GM23338 (cell line): Measurements from ENCODE around the gene UMOD. TPM values are rescaled to one million over a fixed set of nuclear protein-coding genes. Genes with fewer than 3 reads are reported as not detected.

Experiments
- ATAC-seq: fragments of 200-7000 bp; cut with Tn5 transposase; 3 replicates; pipeline ENCODE4 v1.9.1; 2020
- DNase-seq: peaks from one replicate; pipeline ENCODE4 v3.0.0-alpha.2; 2015; ENCODE audit warnings: low spot score
- H2AFZ ChIP-seq: fragments of 200-600 bp; sonication (generic); 2 replicates; pipeline ENCODE4 v1.8.0; 2016; ENCODE audit warnings: antibody characterized with exemption, mild to moderate bottlenecking, moderate library complexity
- H3F3A ChIP-seq: fragments of 200-600 bp; sonication (generic); replicated peaks from 2 replicates; pipeline ENCODE4 v1.8.0; 2017; ENCODE audit warnings: antibody characterized with exemption, mixed run types, low read depth
- H3K27ac ChIP-seq: fragments of 200-600 bp; sonication (generic); 2 replicates; pipeline ENCODE4 v1.6.1; 2016; ENCODE audit warnings: low read depth
- H3K27me3 ChIP-seq: fragments of 200-600 bp; sonication (generic); 2 replicates; pipeline ENCODE4 v1.8.0; 2016; ENCODE audit warnings: mild to moderate bottlenecking, mixed run types, moderate library complexity; ENCODE audit not compliant: insufficient read depth
- H3K36me3 ChIP-seq: fragments of 200-600 bp; sonication (generic); 2 replicates; pipeline ENCODE4 v1.8.0; 2016; ENCODE audit warnings: mild to moderate bottlenecking; ENCODE audit not compliant: insufficient read depth
- H3K4me1 ChIP-seq: fragments of 200-600 bp; sonication (generic); 2 replicates; pipeline ENCODE4 v1.8.0; 2016; ENCODE audit warnings: mild to moderate bottlenecking, moderate library complexity; ENCODE audit not compliant: insufficient read depth
- H3K4me2 ChIP-seq: fragments of 200-600 bp; sonication (generic); 2 replicates; pipeline ENCODE4 v1.7.1; 2017; ENCODE audit warnings: mixed run types
- H3K4me3 ChIP-seq: fragments of 200-600 bp; sonication (generic); 2 replicates; pipeline ENCODE4 v1.6.1; 2016; ENCODE audit warnings: mixed run types
- H3K79me2 ChIP-seq: fragments of 200-600 bp; sonication (generic); replicated peaks from 2 replicates; pipeline ENCODE4 v1.8.0; 2017; ENCODE audit warnings: mild to moderate bottlenecking; ENCODE audit not compliant: insufficient read depth
- H3K9me2 ChIP-seq: fragments of 200-600 bp; sonication (generic); 2 replicates; pipeline ENCODE4 v1.8.0; 2017; ENCODE audit not compliant: insufficient read depth
- H4K20me1 ChIP-seq: fragments of 200-600 bp; sonication (generic); replicated peaks from 2 replicates; pipeline ENCODE4 v1.8.0; 2017; ENCODE audit warnings: mild to moderate bottlenecking; ENCODE audit not compliant: insufficient read depth
- H3K27ac Mint-ChIP-seq: 2 replicates; pipeline ENCODE4 v1.8.0; 2020; ENCODE audit warnings: inconsistent platforms, mild to moderate bottlenecking, moderate library complexity, mixed read lengths
- H3K27me3 Mint-ChIP-seq: 3 replicates; pipeline ENCODE4 v1.8.0; 2022; ENCODE audit warnings: low read depth, mild to moderate bottlenecking, moderate library complexity, mixed read lengths, inconsistent platforms; ENCODE audit not compliant: insufficient read depth, poor library complexity
- H3K36me3 Mint-ChIP-seq: 3 replicates; pipeline ENCODE4 v1.8.0; 2021; ENCODE audit warnings: low read depth, mild to moderate bottlenecking, inconsistent platforms, moderate library complexity, mixed read lengths
- H3K4me1 Mint-ChIP-seq: 3 replicates; pipeline ENCODE4 v1.8.0; 2020; ENCODE audit warnings: mild to moderate bottlenecking, inconsistent platforms, mixed read lengths
- H3K4me3 Mint-ChIP-seq: 3 replicates; pipeline ENCODE4 v1.8.0; 2021; ENCODE audit warnings: moderate library complexity, mild to moderate bottlenecking, inconsistent platforms, mixed read lengths
- H3K9me3 Mint-ChIP-seq: 3 replicates; pipeline ENCODE4 v1.8.0; 2020; ENCODE audit warnings: moderate library complexity, mild to moderate bottlenecking, inconsistent platforms, mixed read lengths
- CTCF ChIP-seq, 2 experiments: fragments of 200-600 bp in 1 of 2; sonication (generic) in 1 of 2; conservative IDR thresholded peaks; 2 replicates each; pipeline versions ENCODE4 v1.5.1 to v1.6.1; 2016 to 2017; ENCODE audit warnings: antibody characterized with exemption in 2 of 2, low read depth in 2 of 2, mild to moderate bottlenecking in 2 of 2, moderate library complexity in 1 of 2
- EZH2phosphoT487 ChIP-seq: fragments of 200-600 bp; sonication (generic); IDR thresholded peaks from one replicate; pipeline ENCODE4 v1.8.1; 2018; ENCODE audit warnings: antibody characterized with exemption; ENCODE audit not compliant: unreplicated experiment
- NANOG ChIP-seq: IDR thresholded peaks from 2 replicates; pipeline ENCODE4 v1.6.1; 2016; ENCODE audit warnings: antibody characterized with exemption, borderline replicate concordance
- POLR2AphosphoS5 ChIP-seq: IDR thresholded peaks from 2 replicates; pipeline ENCODE4 v1.6.1; 2016; ENCODE audit warnings: antibody characterized with exemption, low read depth
- REST ChIP-seq: IDR thresholded peaks from one replicate; pipeline ENCODE4 v1.6.1; 2018; ENCODE audit warnings: antibody characterized with exemption; ENCODE audit not compliant: unreplicated experiment
- STAT1 ChIP-seq: IDR thresholded peaks from one replicate; pipeline ENCODE4 v1.6.1; 2016; ENCODE audit warnings: antibody characterized with exemption; ENCODE audit not compliant: unreplicated experiment
- ZNF114 ChIP-seq: fragments of 250-450 bp; sonication (Bioruptor Pico); IDR thresholded peaks from 2 replicates; pipeline ENCODE4 v1.5.0; 2020; ENCODE audit warnings: mild to moderate bottlenecking, moderate library complexity
- ZNF331 ChIP-seq: fragments of 250-450 bp; sonication (Bioruptor Pico); IDR thresholded peaks from 2 replicates; pipeline ENCODE4 v1.5.0; 2020; ENCODE audit warnings: low read depth, mild to moderate bottlenecking, moderate library complexity
- ZNF462 ChIP-seq: fragments of 250-450 bp; sonication (Bioruptor Pico); IDR thresholded peaks from 2 replicates; pipeline ENCODE4 v1.5.0; 2020; ENCODE audit warnings: mild to moderate bottlenecking, moderate library complexity
- polyA plus RNA-seq: library from polyadenylated mRNA; unstranded; fragments of >200 nt; fragmentation: Nextera tagmentation; extraction: Ambion mirVana; gene quantifications from 2 replicates; pipeline ENCODE4 v1.2.1, GENCODE V29; 2016
- total RNA-seq: library from RNA; depleted of rRNA; stranded (reverse); fragments of >200 nt; shearing (Covaris generic); gene quantifications from 2 replicates; pipeline ENCODE4 v1.2.3, GENCODE V29; 2014

Gene UMOD
- total and polyA plus RNA-seq, 2 experiments from 2014 or later, result not detected

- Mint-ChIP-seq H3K27me3 (peaks cover 6% of the 10 kb centered on the region), H3K36me3 (no peaks in the 10 kb centered on the region), H3K4me3 (no peak overlapping the region), H3K4me1 (peaks cover 9% of the 10 kb centered on the region; the same call in 2 of the 3 replicates), H3K27ac (no peak overlapping the region), H3K9me3 (no peaks in the 10 kb centered on the region)
- no peaks in the 10 kb centered on the region for H3K4me1 ChIP-seq
- H3K36me3 ChIP-seq, result no peaks in the 10 kb centered on the region
- no peaks in the 10 kb centered on the region for H3F3A ChIP-seq
- no peaks in the 10 kb centered on the region for H4K20me1 ChIP-seq
- H3K4me3 ChIP-seq, result no peak overlapping the region
- H3K9me2 ChIP-seq, result no peaks in the 10 kb centered on the region
- no peaks in the 10 kb centered on the region for H3K79me2 ChIP-seq
- TF ChIP-seq ZNF331 (CRISPR knock-in tag), result no peak
- no peak for TF ChIP-seq ZNF462 (CRISPR knock-in tag)
- TF ChIP-seq EZH2phosphoT487, result no peak
- no peak for TF ChIP-seq CTCF (conservative IDR thresholded peaks at IDR 0.05; ENCODE audit: low read depth in 2 of 2)
- no peak for TF ChIP-seq ZNF114 (CRISPR knock-in tag)
- no peak for TF ChIP-seq POLR2AphosphoS5
- TF ChIP-seq REST, result no peak
- TF ChIP-seq NANOG, result no peak
- no peak for TF ChIP-seq STAT1
- DNase-seq (no peak), ATAC-seq (no peak)
- H3K27ac ChIP-seq, result no peak overlapping the region
- H2AFZ ChIP-seq, result no peak overlapping the region
- no peaks in the 10 kb centered on the region for H3K27me3 ChIP-seq
- no peak overlapping the region for H3K4me2 ChIP-seq
Measured at GRCh38 chr16:20298452-20298851, 54.1 kb downstream of the UMOD start.
